Stomach (tissue), 4 donors: ENCODE results near the gene TMEM250.

ENCODE experiments used
- CTCF ChIP-seq, 7 experiments: fragments of 450-650 bp in 4 of 7; fragments of 200-600 bp in 3 of 7; sonication (generic) in 3 of 7; IDR thresholded peaks; one replicate each; pipeline ENCODE4 v1.5.1; 2016 to 2019; ENCODE audit warnings: antibody characterized with exemption in 7 of 7, control low read depth in 2 of 7, mild to moderate bottlenecking in 1 of 7
- POLR2A ChIP-seq, 4 donors: fragments of 450-650 bp; IDR thresholded peaks; one replicate each; pipeline ENCODE4 v1.6.1; 2016; ENCODE audit warnings: antibody characterized with exemption in 4 of 4, control low read depth in 2 of 4, mild to moderate bottlenecking in 1 of 4, moderate library complexity in 1 of 4
- POLR2AphosphoS5 ChIP-seq, 3 donors: sonication (generic); formaldehyde crosslinking; IDR thresholded peaks; one replicate each; pipeline ENCODE4 v1.6.1; 2016; ENCODE audit warnings: antibody characterized with exemption in 3 of 3

- TF ChIP-seq CTCF (IDR thresholded peaks at IDR 0.05) = no peak
- TF ChIP-seq POLR2A (IDR thresholded peaks at IDR 0.05) = no peak
- no peak for TF ChIP-seq POLR2AphosphoS5 (IDR thresholded peaks at IDR 0.05)
These were observed 25.9 kb downstream of the TMEM250 start for GRCh38 chr9:136092741-136093140.
